PC-3 (cell line): ENCODE measurements around the gene HNRNPLL. TPM values are rescaled to one million over a fixed set of nuclear protein-coding genes. Genes with fewer than 3 reads are reported as not detected.
A peak's percentile ranks its signal among the peaks of the same experiment; 100 is the strongest.

Experiments used
- ATAC-seq: fragments of 200-7000 bp; cut with Tn5 transposase; 2 replicates; pipeline ENCODE4 v1.9.1; 2020; ENCODE audit warnings: mild to moderate bottlenecking, moderate library complexity
- BruUV-seq: library from RNA; stranded (reverse); fragments of 400-500 nt; replicated peaks from 2 replicates; lab custom pipeline; 2021; lab: Mats Ljungman, UMichigan
- CTCF ChIA-PET: fragments of 300-600 bp; sonication (Branson Sonifier 250); formaldehyde crosslinking; loops from one replicate; lab custom pipeline; 2022; ENCODE audit warnings: antibody characterized with exemption; lab: Charles Lee
- POLR2A ChIA-PET: fragments of 300-600 bp; sonication (Branson Sonifier 250); formaldehyde crosslinking; loops from one replicate; lab custom pipeline; 2022; ENCODE audit warnings: antibody characterized with exemption; ENCODE audit not compliant: unreplicated experiment; lab: Charles Lee
- DNase-seq: peaks from one replicate; pipeline ENCODE4 v3.0.0-alpha.2; 2015
- H2AFZ ChIP-seq: fragments of 300-600 bp; sonication (generic); 2 replicates; pipeline ENCODE4 v1.6.0; 2016; ENCODE audit warnings: antibody characterized with exemption, low read length
- H3F3A ChIP-seq: fragments of 300-600 bp; sonication (generic); one replicate; pipeline ENCODE4 v1.6.0; 2017; ENCODE audit warnings: antibody characterized with exemption, low read length, control low read depth, mild to moderate bottlenecking; ENCODE audit not compliant: unreplicated experiment
- H3K27ac ChIP-seq: fragments of 300-600 bp; sonication (generic); 2 replicates; pipeline ENCODE4 v1.5.1; 2016; ENCODE audit warnings: mild to moderate bottlenecking, low read length
- H3K27me3 ChIP-seq: fragments of 300-600 bp; sonication (generic); 2 replicates; pipeline ENCODE4 v1.6.1; 2016; ENCODE audit warnings: low read length, mixed read lengths
- H3K36me3 ChIP-seq: fragments of 300-600 bp; sonication (generic); 2 replicates; pipeline ENCODE4 v1.6.1; 2016; ENCODE audit warnings: low read depth, mixed run types, low read length, mixed read lengths
- H3K4me1 ChIP-seq: fragments of 300-600 bp; sonication (generic); 2 replicates; pipeline ENCODE4 v1.5.1; 2016; ENCODE audit warnings: low read length; ENCODE audit not compliant: insufficient read depth
- H3K4me2 ChIP-seq: fragments of 300-600 bp; sonication (generic); 2 replicates; pipeline ENCODE4 v1.6.0; 2016; ENCODE audit warnings: low read length
- H3K4me3 ChIP-seq: fragments of 300-600 bp; sonication (generic); 2 replicates; pipeline ENCODE4 v1.5.1; 2016; ENCODE audit warnings: mild to moderate bottlenecking, low read length, mixed read lengths
- H3K79me2 ChIP-seq: fragments of 300-600 bp; sonication (generic); 2 replicates; pipeline ENCODE4 v1.6.1; 2017; ENCODE audit warnings: low read length, mixed read lengths
- H3K9ac ChIP-seq: fragments of 300-600 bp; sonication (generic); 2 replicates; pipeline ENCODE4 v1.6.0; 2016; ENCODE audit warnings: mild to moderate bottlenecking, low read length
- H3K9me2 ChIP-seq: fragments of 300-600 bp; sonication (generic); replicated peaks from 2 replicates; pipeline ENCODE4 v1.6.1; 2016; ENCODE audit warnings: mixed run types, low read length, mixed read lengths
- H3K9me3 ChIP-seq: fragments of 300-600 bp; sonication (generic); 2 replicates; pipeline ENCODE4 v1.6.1; 2016; ENCODE audit warnings: low read length, mixed read lengths
- H4K20me1 ChIP-seq: fragments of 300-600 bp; sonication (generic); 2 replicates; pipeline ENCODE4 v1.6.1; 2016; ENCODE audit warnings: low read length, mixed read lengths
- CTCF ChIP-seq: fragments of 300-600 bp; sonication (generic); conservative IDR thresholded peaks from 2 replicates; pipeline ENCODE4 v1.5.1; 2017; ENCODE audit warnings: antibody characterized with exemption, low read depth, mild to moderate bottlenecking, low read length
- EZH2 ChIP-seq: fragments of 300-600 bp; sonication (generic); IDR thresholded peaks from one replicate; pipeline ENCODE4 v1.6.1; 2017; ENCODE audit warnings: antibody characterized with exemption, mild to moderate bottlenecking, low read length; ENCODE audit not compliant: unreplicated experiment
- EZH2phosphoT487 ChIP-seq: fragments of 300-600 bp; sonication (generic); IDR thresholded peaks from 2 replicates; pipeline ENCODE4 v1.6.1; 2018; ENCODE audit warnings: mild to moderate bottlenecking, antibody characterized with exemption, low read length, borderline replicate concordance
- intact Hi-C: fragments of 100-400 bp; cut with micrococcal nuclease; formaldehyde crosslinking; loops from 2 replicates; pipeline ENCODE4 v1.9.0; 2023
- total RNA-seq: library from RNA; depleted of rRNA; stranded (reverse); fragments of >200 nt; gene quantifications from 2 replicates; pipeline ENCODE4 v1.2.3, GENCODE V29; 2014

Gene HNRNPLL
- total RNA-seq, 1 experiment from 2014 or later: 30.1 TPM

- no peak overlapping the region for H3K4me2 ChIP-seq
- H3K4me3 ChIP-seq: no peak overlapping the region
- H3F3A ChIP-seq: no peaks in the 10 kb centered on the region
- no peak overlapping the region for H3K27ac ChIP-seq
- no peaks in the 10 kb centered on the region for H3K9me2 ChIP-seq
- TF ChIP-seq CTCF: no peak
- no peak for TF ChIP-seq EZH2phosphoT487
- no peak for TF ChIP-seq EZH2
- BruUV-seq: no TSS peak
- no peaks in the 10 kb centered on the region for H3K27me3 ChIP-seq
- no peaks in the 10 kb centered on the region for H3K79me2 ChIP-seq
- H3K9ac ChIP-seq: no peak overlapping the region
- ATAC-seq (no peak), DNase-seq (no peak)
- intact Hi-C loops: no loop called here
- no peaks in the 10 kb centered on the region for H4K20me1 ChIP-seq
- ChIA-PET CTCF (no interaction called here), POLR2A (no interaction called here)
- H3K9me3 ChIP-seq: no peaks in the 10 kb centered on the region
- H2AFZ ChIP-seq: no peak overlapping the region
- H3K4me1 ChIP-seq: no peaks in the 10 kb centered on the region
- no peaks in the 10 kb centered on the region for H3K36me3 ChIP-seq
These were observed 14.6 kb upstream of the HNRNPLL start for GRCh38 chr2:38617301-38617700.

GRCh38 chr2:38615237-38615636, 12.5 kb upstream of the HNRNPLL start:
- peak; percentile 31 for DNase-seq
- no peak overlapping the region for H3K4me2 ChIP-seq
- no peaks in the 10 kb centered on the region for H3K79me2 ChIP-seq
- H3K9me3 ChIP-seq: no peaks in the 10 kb centered on the region
- POLR2A ChIA-PET: no interaction called here
- H3K4me1 ChIP-seq: peaks cover 13% of the 10 kb centered on the region
- CTCF ChIA-PET: no interaction called here
- no peaks in the 10 kb centered on the region for H3K36me3 ChIP-seq
- TF ChIP-seq EZH2 (no peak), CTCF (no peak), EZH2phosphoT487 (no peak)
- H2AFZ ChIP-seq: no peak overlapping the region
- H3F3A ChIP-seq: no peaks in the 10 kb centered on the region
- no peaks in the 10 kb centered on the region for H4K20me1 ChIP-seq
- H3K9me2 ChIP-seq: no peaks in the 10 kb centered on the region
- H3K4me3 ChIP-seq: no peak overlapping the region
- no TSS peak for BruUV-seq
- intact Hi-C loops: no loop called here
- H3K9ac ChIP-seq: no peak overlapping the region
- H3K27me3 ChIP-seq: no peaks in the 10 kb centered on the region
- no peak overlapping the region for H3K27ac ChIP-seq
- ATAC-seq: no peak

- Histone ChIP-seq H4K20me1 (no peaks in the 10 kb centered on the region), H3K4me1 (peaks cover 13% of the 10 kb centered on the region), H3F3A (no peaks in the 10 kb centered on the region), H3K79me2 (no peaks in the 10 kb centered on the region), H2AFZ (no peak overlapping the region), H3K9me3 (no peaks in the 10 kb centered on the region), H3K4me3 (no peak overlapping the region), H3K27me3 (no peaks in the 10 kb centered on the region), H3K9me2 (no peaks in the 10 kb centered on the region), H3K27ac (no peak overlapping the region), H3K36me3 (no peaks in the 10 kb centered on the region), H3K4me2 (no peak overlapping the region), H3K9ac (no peak overlapping the region)
- TF ChIP-seq EZH2phosphoT487: no peak
- TF ChIP-seq EZH2: no peak
- TF ChIP-seq CTCF: no peak
- no TSS peak for BruUV-seq
- ChIA-PET CTCF (interaction anchor here (0.5 kb wide), 1 partner anchor 302 kb away, joined by 4 read pairs; no protein-coding TSS in a partner anchor), POLR2A (no interaction called here)
- no peak for DNase-seq
- ATAC-seq: no peak
- intact Hi-C loops: no loop called here
These were observed 11.1 kb upstream of the HNRNPLL start for GRCh38 chr2:38613849-38614213.
